ENCODE measurements around the gene M6PR. TPM values are rescaled to one million over a fixed set of nuclear protein-coding genes. Genes with fewer than 3 reads are reported as not detected.

Gene M6PR
- total and polyA plus RNA-seq, 10 of the 15 experiments (the other 5 are each of a cell fraction or from before 2014, with no cell fraction given): 65.4 to 209 (median 139) TPM

DNA sequence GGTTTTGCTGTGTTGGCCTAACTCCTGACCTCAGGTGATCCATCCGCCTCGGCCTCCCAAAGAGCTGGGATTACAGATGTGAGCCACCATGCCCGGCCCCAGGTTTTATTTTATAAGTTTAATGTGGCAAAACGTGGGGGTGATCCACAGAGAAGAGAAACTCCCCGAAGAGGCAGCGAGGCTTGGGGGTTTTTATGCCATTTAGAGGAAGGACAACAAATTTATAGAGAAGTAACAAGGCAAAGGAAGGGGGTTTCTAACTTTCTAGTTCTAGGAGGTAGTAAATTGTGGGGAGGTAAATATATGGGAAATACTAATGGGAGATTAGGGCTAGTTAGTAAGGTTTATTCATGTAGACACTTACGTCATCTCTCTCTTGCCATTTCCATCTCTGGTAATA lies 52.4 kb downstream of the M6PR start (continued):
- TF ChIP-seq MEF2B (IDR thresholded peaks at IDR 0.05; ENCODE audit: partially characterized antibody, poor library complexity, severe bottlenecking) (no peak), HDGF (IDR thresholded peaks at IDR 0.05) (no peak)
- TF ChIP-seq, protein P1, sequence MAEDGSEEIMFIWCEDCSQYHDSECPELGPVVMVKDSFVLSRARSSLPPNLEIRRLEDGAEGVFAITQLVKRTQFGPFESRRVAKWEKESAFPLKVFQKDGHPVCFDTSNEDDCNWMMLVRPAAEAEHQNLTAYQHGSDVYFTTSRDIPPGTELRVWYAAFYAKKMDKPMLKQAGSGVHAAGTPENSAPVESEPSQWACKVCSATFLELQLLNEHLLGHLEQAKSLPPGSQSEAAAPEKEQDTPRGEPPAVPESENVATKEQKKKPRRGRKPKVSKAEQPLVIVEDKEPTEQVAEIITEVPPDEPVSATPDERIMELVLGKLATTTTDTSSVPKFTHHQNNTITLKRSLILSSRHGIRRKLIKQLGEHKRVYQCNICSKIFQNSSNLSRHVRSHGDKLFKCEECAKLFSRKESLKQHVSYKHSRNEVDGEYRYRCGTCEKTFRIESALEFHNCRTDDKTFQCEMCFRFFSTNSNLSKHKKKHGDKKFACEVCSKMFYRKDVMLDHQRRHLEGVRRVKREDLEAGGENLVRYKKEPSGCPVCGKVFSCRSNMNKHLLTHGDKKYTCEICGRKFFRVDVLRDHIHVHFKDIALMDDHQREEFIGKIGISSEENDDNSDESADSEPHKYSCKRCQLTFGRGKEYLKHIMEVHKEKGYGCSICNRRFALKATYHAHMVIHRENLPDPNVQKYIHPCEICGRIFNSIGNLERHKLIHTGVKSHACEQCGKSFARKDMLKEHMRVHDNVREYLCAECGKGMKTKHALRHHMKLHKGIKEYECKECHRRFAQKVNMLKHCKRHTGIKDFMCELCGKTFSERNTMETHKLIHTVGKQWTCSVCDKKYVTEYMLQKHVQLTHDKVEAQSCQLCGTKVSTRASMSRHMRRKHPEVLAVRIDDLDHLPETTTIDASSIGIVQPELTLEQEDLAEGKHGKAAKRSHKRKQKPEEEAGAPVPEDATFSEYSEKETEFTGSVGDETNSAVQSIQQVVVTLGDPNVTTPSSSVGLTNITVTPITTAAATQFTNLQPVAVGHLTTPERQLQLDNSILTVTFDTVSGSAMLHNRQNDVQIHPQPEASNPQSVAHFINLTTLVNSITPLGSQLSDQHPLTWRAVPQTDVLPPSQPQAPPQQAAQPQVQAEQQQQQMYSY (CRISPR knock-in tag; IDR thresholded peaks at IDR 0.05): no peak
- TF ChIP-seq, protein P2, sequence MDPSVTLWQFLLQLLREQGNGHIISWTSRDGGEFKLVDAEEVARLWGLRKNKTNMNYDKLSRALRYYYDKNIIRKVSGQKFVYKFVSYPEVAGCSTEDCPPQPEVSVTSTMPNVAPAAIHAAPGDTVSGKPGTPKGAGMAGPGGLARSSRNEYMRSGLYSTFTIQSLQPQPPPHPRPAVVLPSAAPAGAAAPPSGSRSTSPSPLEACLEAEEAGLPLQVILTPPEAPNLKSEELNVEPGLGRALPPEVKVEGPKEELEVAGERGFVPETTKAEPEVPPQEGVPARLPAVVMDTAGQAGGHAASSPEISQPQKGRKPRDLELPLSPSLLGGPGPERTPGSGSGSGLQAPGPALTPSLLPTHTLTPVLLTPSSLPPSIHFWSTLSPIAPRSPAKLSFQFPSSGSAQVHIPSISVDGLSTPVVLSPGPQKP (IDR thresholded peaks at IDR 0.05; ENCODE audit: low read depth, low read length): no peak

DNA sequence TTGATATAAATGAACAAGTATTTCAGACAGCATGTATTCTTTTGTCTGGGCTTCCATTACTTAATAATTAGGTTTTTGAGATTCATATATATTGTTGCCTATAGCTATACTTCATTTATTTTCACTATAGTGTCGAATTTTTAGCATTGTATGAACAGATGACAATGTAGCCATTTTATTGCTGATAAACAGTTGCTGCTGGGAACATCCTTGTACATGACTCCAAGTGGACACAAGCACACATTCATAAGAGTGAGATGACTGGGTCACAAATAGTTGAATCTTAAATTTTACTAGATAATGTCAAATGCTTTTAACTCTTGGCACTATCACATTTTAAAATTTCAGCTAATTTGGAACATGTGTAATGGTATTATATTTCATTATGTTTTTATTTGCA lies 54.5 kb downstream of the M6PR start:
- FAIRE-seq (no peak), ATAC-seq (no peak), DNase-seq (ENCODE audit: low read depth, low spot score) (no peak)
- SMC1A ChIA-PET (ENCODE audit: uncharacterized antibody, unreplicated experiment): no interaction called here
- Histone ChIP-seq H3K4me1 (ENCODE audit: control insufficient read depth, insufficient read depth, low read length) (no peaks in the 10 kb centered on the region; the same call in 1 of the 2 replicates), H3K27me3 (replicated peaks in 1 of 2; ENCODE audit: control insufficient read depth in 2 of 2, insufficient read depth in 2 of 2, low read length in 1 of 2) (no peaks in the 10 kb centered on the region; a peak in 1 of 4 replicates), H3K27ac (ENCODE audit: control insufficient read depth, insufficient read depth) (no peak overlapping the region), H2AFZ (ENCODE audit: control insufficient read depth, low read depth, low read length) (no peak overlapping the region), H3K9ac (ENCODE audit: control insufficient read depth, insufficient read depth, low read length) (no peak overlapping the region), H3K4me2 (ENCODE audit: control insufficient read depth, insufficient read depth) (no peak overlapping the region), H3K36me3 (ENCODE audit: control insufficient read depth in 2 of 2, insufficient read depth in 2 of 2, low read length in 1 of 2) (no peaks in the 10 kb centered on the region), H3K4me3 (no peak overlapping the region), H4K20me1 (ENCODE audit: control insufficient read depth, insufficient read depth) (no peaks in the 10 kb centered on the region), H3K79me2 (ENCODE audit: control insufficient read depth, insufficient read depth, low read length) (no peaks in the 10 kb centered on the region), H3K9me3 (replicated peaks; ENCODE audit: control insufficient read depth, insufficient read depth, low read length) (no peaks in the 10 kb centered on the region; the same call in 2 of the 3 replicates)
- POLR2A ChIA-PET: no interaction called here
- 0% methylated on average over 1 of the region's 1 CpG for WGBS (ENCODE audit: insufficient coverage, insufficient replicate concordance, low lambda C conversion rate, missing lambda C conversion rate)
- in situ Hi-C loops (cut with MboI) (loop anchor here (10.0 to 25.0 kb wide), 2 partner anchors 210 to 358 kb away; partner anchors contain the start of gene CLEC4E), intact Hi-C loops (cut with micrococcal nuclease; ENCODE audit: unreplicated experiment) (loop anchor here (5.0 kb wide), 1 partner anchor 288 kb away; no protein-coding TSS in a partner anchor)
- no TSS peak for BruUV-seq (replicated peaks)
- CTCF ChIA-PET: interaction anchor here (1.2 to 1.7 kb wide), 6 partner anchors 19 to 351 kb away, joined by 3 to 5 read pairs (median 4); no protein-coding TSS in a partner anchor
- TF ChIP-seq, protein P3, sequence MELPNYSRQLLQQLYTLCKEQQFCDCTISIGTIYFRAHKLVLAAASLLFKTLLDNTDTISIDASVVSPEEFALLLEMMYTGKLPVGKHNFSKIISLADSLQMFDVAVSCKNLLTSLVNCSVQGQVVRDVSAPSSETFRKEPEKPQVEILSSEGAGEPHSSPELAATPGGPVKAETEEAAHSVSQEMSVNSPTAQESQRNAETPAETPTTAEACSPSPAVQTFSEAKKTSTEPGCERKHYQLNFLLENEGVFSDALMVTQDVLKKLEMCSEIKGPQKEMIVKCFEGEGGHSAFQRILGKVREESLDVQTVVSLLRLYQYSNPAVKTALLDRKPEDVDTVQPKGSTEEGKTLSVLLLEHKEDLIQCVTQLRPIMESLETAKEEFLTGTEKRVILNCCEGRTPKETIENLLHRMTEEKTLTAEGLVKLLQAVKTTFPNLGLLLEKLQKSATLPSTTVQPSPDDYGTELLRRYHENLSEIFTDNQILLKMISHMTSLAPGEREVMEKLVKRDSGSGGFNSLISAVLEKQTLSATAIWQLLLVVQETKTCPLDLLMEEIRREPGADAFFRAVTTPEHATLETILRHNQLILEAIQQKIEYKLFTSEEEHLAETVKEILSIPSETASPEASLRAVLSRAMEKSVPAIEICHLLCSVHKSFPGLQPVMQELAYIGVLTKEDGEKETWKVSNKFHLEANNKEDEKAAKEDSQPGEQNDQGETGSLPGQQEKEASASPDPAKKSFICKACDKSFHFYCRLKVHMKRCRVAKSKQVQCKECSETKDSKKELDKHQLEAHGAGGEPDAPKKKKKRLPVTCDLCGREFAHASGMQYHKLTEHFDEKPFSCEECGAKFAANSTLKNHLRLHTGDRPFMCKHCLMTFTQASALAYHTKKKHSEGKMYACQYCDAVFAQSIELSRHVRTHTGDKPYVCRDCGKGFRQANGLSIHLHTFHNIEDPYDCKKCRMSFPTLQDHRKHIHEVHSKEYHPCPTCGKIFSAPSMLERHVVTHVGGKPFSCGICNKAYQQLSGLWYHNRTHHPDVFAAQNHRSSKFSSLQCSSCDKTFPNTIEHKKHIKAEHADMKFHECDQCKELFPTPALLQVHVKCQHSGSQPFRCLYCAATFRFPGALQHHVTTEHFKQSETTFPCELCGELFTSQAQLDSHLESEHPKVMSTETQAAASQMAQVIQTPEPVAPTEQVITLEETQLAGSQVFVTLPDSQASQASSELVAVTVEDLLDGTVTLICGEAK (IDR thresholded peaks at IDR 0.05; ENCODE audit: borderline replicate concordance): no peak
- no peak for TF ChIP-seq EZH2 (IDR thresholded peaks at IDR 0.05; ENCODE audit: borderline replicate concordance, control insufficient read depth, low read depth, low read length)
- no peak for TF ChIP-seq MYB (IDR thresholded peaks at IDR 0.05; ENCODE audit: borderline replicate concordance, low read depth, low read length)
- TF ChIP-seq PAX5 (IDR thresholded peaks at IDR 0.05; ENCODE audit: borderline replicate concordance, low read depth, low read length): no peak
- RAD21 ChIA-PET (ENCODE audit: unreplicated experiment): interaction anchor here (1.0 kb wide), 1 partner anchor 351 kb away, joined by 4 read pairs; no protein-coding TSS in a partner anchor

Measured in GM12878 (cell line).